Left cardiac atrium (tissue), 4 donors: ENCODE measurements around the gene DSG4. TPM values are rescaled to one million over a fixed set of nuclear protein-coding genes. Genes with fewer than 3 reads are reported as not detected.

Experiments used
- ATAC-seq, 2 donors: fragments of 200-7000 bp; cut with Tn5 transposase; one replicate each; pipeline ENCODE4 v1.9.1; 2020; ENCODE audit warnings: mild to moderate bottlenecking in 2 of 2, moderate library complexity in 2 of 2
- DNase-seq: peaks from one replicate; pipeline ENCODE4 v3.0.0-alpha.2; 2020
- intact Hi-C, 2 donors: fragments of 100-400 bp; cut with DNase I; formaldehyde crosslinking; loops; one replicate each; pipeline versions ENCODE4 v1.14.1 to v1.15.1; 2022 to 2023
- total RNA-seq, 2 donors: library from RNA; stranded (reverse); fragmentation: NEBNext Ultra II Directional; extraction: Animal tissue kit (Norgen Biotek cat#: 25700); gene quantifications; one replicate each; pipeline ENCODE4 v1.2.1, GENCODE V29; 2021
- donor health status: DM: no; HTN: yes; CAD: no.
- donor health status: DM: no; HTN: yes; CAD: no; lungs with severe emphysema.
- donor health status: DM: yes; HTN: yes; CAD: no.
- donor health status: Dilated cardiomyopathy.

Gene DSG4
- total RNA-seq, 2 donors from 2014 or later = not detected

- intact Hi-C loops = no loop called here
- DNase-seq = no peak
- no peak for ATAC-seq
Measured at GRCh38 chr18:31403409-31403808, 26.8 kb downstream of the DSG4 start.

GRCh38 chr18:31407649-31408048, 31.1 kb downstream of the DSG4 start:
- intact Hi-C loops = no loop called here
- no peak for ATAC-seq

DNA sequence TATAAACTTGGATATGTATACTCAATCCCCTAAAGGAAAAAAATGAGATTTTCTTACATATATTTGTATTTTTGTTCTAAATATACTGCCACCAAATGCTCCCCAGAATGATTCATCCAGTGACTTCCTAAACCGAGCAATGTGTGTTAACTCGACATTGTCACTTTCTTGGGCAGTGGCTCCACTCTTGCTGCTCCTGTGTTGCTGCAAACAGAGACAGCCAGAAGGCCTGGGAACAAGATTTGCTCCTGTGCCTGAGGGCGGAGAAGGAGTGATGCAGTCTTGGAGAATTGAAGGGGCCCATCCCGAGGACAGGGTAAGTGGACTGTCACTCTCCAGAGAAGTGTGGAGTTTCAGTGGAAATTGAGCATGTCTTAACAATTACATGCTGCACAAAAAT, 32.7 kb downstream of the DSG4 start:
- ATAC-seq (no peak), DNase-seq (no peak)
- intact Hi-C loops = no loop called here

More at GRCh38 chr18:31407649-31408048, 31.1 kb downstream of the DSG4 start:
- no peak for DNase-seq

DNA sequence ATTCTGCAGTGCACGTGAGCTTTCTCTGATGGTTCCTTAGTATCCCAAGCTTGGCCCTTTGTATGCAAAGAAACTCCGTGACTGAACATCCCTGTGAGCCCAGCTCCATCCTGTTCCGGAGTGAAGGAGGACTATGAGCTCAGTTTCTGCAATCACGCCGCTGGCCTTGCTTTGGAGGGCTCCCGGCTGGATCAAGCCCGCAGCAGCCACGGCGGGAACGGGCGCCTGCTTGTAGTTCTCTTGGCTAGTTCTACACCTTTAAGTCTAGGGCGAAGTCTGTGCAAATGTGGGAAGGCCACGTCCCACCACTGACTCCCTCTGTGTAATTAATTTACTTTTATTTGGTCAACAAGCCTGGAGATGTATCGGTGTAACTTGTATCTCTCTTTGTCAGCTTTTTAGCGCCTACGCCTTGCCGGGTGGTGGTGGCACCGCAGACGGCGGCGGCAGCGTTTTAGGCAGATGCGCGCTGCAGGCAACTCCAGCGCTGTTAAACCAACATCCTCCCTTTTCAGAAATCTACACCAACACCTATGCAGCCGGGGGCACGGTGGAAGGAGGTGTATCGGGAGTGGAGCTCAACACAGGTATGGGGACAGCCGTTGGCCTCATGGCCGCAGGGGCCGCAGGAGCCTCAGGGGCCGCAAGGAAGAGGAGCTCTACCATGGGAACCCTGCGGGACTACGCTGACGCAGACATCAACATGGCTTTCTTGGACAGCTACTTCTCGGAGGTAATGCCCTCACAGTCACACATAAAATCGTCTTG, 34.3 kb downstream of the DSG4 start:
- ATAC-seq (no peak), DNase-seq (no peak)
- intact Hi-C loops = no loop called here

GRCh38 chr18:31413137-31413536, 36.6 kb downstream of the DSG4 start:
- DNase-seq (no peak), ATAC-seq (no peak)
- intact Hi-C loops = no loop called here

DNA sequence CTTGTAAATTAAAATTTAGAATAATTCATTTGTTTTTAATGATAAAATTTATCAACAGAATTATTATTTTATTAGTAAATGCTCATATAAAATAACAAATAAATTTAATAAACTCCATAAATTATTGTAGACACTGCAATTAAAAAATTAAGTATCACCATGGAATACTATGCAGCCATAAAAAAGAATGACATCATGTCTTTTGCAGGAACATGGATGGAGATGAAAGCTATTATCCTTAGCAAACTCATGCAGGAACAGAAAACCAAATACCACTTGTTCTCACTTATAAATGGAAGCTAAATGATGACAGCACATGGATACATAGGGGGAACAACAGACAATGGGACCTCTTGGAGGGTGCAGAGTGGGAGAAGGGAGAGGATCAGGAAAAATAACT, 41.3 kb downstream of the DSG4 start:
- intact Hi-C loops = no loop called here
- DNase-seq (no peak), ATAC-seq (no peak)

GRCh38 chr18:31419457-31419932, 42.9 kb downstream of the DSG4 start:
- DNase-seq (no peak), ATAC-seq (no peak)
- intact Hi-C loops = no loop called here

DNA sequence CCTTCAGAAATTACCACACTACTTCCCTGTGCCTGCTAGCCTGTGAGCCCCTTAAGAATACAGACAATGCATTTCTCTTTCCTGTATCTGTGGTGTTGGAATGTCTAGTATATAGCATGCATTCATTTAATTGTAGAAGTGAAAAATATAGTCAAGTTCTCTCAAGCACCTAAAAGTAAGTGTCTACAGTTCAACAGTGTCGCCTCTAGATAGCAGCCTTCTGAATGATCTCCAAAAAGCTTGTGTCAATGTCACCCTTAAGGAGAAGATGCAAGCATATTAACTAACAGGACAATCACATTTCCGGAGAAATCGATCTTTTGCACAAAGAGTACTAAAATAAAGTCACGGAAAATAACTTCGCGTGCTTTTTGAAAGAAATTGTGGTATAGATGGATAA, 43.5 kb downstream of the DSG4 start:
- DNase-seq (no peak), ATAC-seq (no peak)
- intact Hi-C loops = loop anchor here in 1 of 2 donors (10.0 kb wide), 1 partner anchor 85 kb away; no protein-coding TSS in a partner anchor

DNA sequence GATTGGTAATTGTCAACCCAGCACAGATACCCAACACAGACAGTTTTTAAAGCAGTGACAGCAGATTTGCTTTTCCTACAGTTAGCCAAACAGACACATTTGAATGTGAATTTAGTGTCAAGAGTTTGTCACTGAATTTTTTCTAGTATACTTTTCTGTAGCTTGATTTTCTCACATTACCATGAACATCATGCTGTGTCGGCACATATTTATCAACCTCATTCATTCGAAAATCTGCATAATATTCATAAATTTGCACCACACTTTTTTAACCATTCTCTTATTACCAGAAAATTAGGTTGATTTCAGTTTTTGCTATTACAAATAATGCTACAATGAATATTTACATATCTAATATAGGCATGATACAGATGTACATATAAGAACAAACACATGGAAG, 43.9 kb downstream of the DSG4 start:
- intact Hi-C loops = loop anchor here in 1 of 2 donors (10.0 kb wide), 1 partner anchor 84 kb away; no protein-coding TSS in a partner anchor
- ATAC-seq (no peak), DNase-seq (no peak)

GRCh38 chr18:31424383-31424988, 47.9 kb downstream of the DSG4 start:
- intact Hi-C loops = loop anchor here in 1 of 2 donors (10.0 kb wide), 1 partner anchor 80 kb away; no protein-coding TSS in a partner anchor
- ATAC-seq (no peak), DNase-seq (no peak)

DNA sequence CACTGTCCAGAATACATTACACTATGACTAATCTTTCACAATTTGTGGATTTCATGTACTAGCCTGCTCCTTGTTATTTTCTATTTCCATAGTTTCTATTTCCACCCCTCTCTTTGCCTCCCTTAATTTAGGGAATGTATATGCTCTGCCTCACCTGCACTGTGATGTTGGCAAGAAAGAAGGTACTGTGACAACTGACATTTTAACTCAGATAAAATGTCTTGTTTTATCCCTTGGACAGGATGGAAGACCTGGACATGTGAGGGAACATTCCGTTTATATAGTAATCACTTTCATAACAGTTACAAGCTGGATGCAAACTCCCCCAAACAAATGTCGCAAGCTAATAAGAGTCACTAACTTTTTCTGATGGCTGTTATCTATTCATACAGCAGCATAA, 49.4 kb downstream of the DSG4 start:
- DNase-seq (no peak), ATAC-seq (no peak)
- intact Hi-C loops = loop anchor here in 1 of 2 donors (10.0 kb wide), 1 partner anchor 79 kb away; no protein-coding TSS in a partner anchor

DNA sequence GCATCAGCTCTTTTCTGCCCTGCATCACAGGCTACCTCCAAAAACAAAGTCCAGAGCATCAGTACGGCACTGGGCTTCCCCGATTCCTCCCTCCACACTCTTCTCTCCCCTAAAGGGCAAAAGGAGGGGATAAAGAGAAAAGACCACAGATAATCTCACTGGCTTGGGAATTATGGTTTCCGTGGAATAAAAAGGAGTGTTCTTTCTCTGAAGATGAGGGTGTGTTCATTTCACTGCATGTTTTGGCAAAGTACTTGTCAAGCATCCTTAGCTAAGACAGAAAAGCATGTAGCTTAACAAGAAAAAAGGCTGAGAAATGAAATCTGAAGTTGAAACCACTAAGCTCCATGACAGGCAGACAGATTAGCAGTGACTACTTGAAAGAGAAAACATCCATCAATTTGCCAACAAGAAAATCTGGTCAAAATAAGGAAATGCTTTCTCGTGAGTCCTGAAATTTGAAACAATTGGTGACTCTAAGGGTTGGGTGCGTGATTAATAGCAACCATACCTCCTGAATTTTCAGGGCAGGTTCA, 50.4 kb downstream of the DSG4 start:
- ATAC-seq = no peak
- intact Hi-C loops = loop anchor here in 1 of 2 donors (10.0 kb wide), 1 partner anchor 78 kb away; no protein-coding TSS in a partner anchor

GRCh38 chr18:31428211-31428610, 51.6 kb downstream of the DSG4 start:
- DNase-seq (no peak), ATAC-seq (no peak)
- intact Hi-C loops = loop anchor here in 1 of 2 donors (10.0 kb wide), 1 partner anchor 77 kb away; no protein-coding TSS in a partner anchor

More for the DNA sequence above, 50.4 kb downstream of the DSG4 start:
- no peak for DNase-seq

- DNase-seq = no peak
- intact Hi-C loops = loop anchor here in 1 of 2 donors (10.0 kb wide), 1 partner anchor 75 kb away; no protein-coding TSS in a partner anchor
- peak in 1 of 2 donors; percentile 16 for ATAC-seq
Measured at GRCh38 chr18:31429623-31430022, 53.0 kb downstream of the DSG4 start.

DNA sequence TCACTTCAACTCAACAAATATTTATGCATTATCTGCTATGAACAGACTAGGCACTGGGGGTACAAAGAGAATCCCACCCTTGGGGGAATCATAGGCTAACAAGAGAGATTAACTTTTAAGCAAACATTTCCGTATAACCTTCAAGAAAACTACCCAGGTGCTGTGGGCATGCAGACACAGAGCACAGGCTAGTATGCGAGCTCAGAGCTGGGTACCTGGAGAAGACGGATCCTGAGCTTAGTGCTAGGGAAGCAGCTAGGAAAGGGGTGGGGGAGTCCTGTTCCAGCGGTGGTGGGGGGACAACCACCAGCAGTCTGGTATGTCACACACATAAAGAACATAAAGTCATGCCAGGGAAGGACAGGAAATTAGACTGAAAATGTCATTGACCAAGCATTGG, 53.5 kb downstream of the DSG4 start:
- DNase-seq = no peak
- ATAC-seq = no peak
- intact Hi-C loops = no loop called here

DNA sequence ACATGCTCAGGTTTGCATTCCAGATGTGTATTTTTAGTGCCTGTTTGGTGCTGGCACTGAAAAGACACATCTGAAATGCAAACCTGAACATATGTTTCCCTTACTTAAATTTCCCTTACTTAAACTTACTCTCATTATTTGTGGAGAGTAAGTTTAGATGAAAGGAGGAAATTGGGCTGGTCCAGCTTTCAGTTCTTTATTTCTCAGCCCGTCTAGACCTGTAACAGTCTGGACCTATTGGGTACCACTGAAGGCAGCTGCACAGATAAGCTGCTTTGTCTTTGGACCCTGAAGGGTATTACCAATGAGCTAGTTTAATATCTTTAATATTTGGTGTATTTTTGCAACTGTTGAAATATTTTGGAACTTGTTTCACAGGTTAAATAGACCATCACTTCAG, 54.0 kb downstream of the DSG4 start:
- ATAC-seq = no peak
- DNase-seq = no peak
- intact Hi-C loops = no loop called here

- ATAC-seq (no peak), DNase-seq (no peak)
- intact Hi-C loops = no loop called here
Measured at GRCh38 chr18:31432316-31432715, 55.7 kb downstream of the DSG4 start.

DNA sequence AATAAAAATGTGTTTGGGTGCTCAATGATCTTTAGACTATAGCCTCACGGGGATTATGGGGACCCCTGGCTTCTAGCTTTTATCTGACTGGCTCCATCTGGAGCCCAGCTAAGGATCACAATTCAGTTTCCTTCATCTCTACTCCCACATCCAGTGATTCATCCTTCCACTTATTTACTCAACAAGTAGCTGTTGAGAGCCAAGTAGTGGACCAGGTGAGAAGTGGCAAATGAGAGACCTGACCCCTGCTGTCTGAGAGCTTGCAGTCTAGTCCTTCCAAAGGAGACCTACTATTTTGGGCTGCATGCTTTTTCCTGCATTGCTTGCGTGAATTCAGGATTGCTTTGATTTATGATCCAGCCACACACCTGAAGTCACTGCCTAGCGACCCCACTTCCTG, 60.2 kb downstream of the DSG4 start:
- no peak for ATAC-seq
- no peak for DNase-seq
- intact Hi-C loops = no loop called here

DNA sequence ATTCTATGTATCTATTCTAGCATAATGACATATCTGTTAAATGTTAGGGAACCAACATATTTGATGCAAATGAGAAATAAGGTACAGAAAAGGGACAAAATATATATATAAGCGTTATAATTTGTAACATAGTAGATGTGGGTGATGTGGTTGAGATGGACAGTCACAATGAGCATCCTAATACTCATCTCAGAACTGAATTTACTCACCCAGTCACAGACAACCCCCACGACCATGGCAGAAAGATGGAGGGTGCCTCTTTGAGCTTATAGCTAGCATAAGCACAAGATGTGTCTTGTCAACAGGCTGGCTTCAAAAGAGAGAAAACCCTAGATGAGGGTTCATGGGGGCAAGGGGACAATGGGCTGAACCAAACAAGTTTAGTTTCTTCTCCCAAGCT, 61.8 kb downstream of the DSG4 start:
- DNase-seq (no peak), ATAC-seq (no peak)
- intact Hi-C loops = no loop called here

DNA sequence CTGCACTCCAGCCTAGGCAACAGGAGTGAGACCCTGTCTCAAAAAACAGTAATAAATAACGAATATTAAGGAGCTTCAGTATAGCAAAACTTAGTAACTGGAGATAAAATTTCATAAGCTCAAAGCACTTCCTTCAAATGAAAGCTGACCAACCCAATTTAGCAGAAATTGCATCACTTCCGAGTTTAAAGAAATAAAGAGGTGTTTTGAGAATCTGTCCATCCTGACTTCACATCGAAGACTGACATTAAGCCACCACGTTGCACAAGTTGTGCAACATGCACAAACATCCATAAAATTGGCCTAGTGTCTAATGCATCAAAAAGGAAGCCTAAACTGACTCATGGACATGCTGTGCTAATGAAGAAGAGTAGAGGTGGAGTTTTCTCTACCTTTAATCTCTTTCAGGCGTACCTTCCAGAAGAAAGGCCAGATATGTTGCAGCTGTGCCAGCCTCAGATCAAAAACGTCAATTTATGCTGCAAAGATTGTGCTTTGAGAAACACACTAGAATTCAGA, 63.3 kb downstream of the DSG4 start:
- ATAC-seq = no peak
- intact Hi-C loops = no loop called here

More for the DNA sequence above, 63.3 kb downstream of the DSG4 start:
- no peak for DNase-seq
